OCI-LY1 (cell line): ENCODE measurements around the gene CLSTN2.

ENCODE experiments used
- H2AFZ ChIP-seq: fragments of 200-600 bp; sonication (generic), shearing (Covaris generic); 2 replicates; pipeline ENCODE4 v1.6.0; 2014; ENCODE audit warnings: antibody characterized with exemption, mild to moderate bottlenecking, low read length
- H3F3A ChIP-seq: fragments of 200-600 bp; sonication (generic), shearing (Covaris generic); 2 replicates; pipeline ENCODE4 v1.6.0; 2014; ENCODE audit warnings: mild to moderate bottlenecking, antibody characterized with exemption, low read length, moderate library complexity; ENCODE audit not compliant: insufficient read depth
- H3K27ac ChIP-seq: fragments of 200-600 bp; sonication (generic); 2 replicates; pipeline ENCODE4 v1.5.1; 2014; ENCODE audit warnings: low read length, mixed run types, mild to moderate bottlenecking, low read depth; ENCODE audit not compliant: poor library complexity, severe bottlenecking
- H3K27me3 ChIP-seq: fragments of 200-600 bp; sonication (generic); 2 replicates; pipeline ENCODE4 v1.6.0; 2014; ENCODE audit warnings: antibody characterized with exemption, mild to moderate bottlenecking, low read length, moderate library complexity; ENCODE audit not compliant: insufficient read depth
- H3K36me3 ChIP-seq: fragments of 200-600 bp; sonication (generic); 2 replicates; pipeline ENCODE4 v1.6.1; 2014; ENCODE audit warnings: mild to moderate bottlenecking, antibody characterized with exemption, low read length, moderate library complexity, mixed read lengths; ENCODE audit not compliant: insufficient read depth
- H3K4me1 ChIP-seq: fragments of 200-600 bp; sonication (generic); 2 replicates; pipeline ENCODE4 v1.5.1; 2014; ENCODE audit warnings: mild to moderate bottlenecking, low read length, moderate library complexity; ENCODE audit not compliant: insufficient read depth, severe bottlenecking
- H3K4me2 ChIP-seq: fragments of 200-600 bp; sonication (generic), shearing (Covaris generic); 2 replicates; pipeline ENCODE4 v1.6.1; 2014; ENCODE audit warnings: low read length
- H3K4me3 ChIP-seq: fragments of 200-600 bp; sonication (generic); 2 replicates; pipeline ENCODE4 v1.5.1; 2014; ENCODE audit warnings: low read length, low read depth, mild to moderate bottlenecking, mixed read lengths; ENCODE audit not compliant: poor library complexity, severe bottlenecking
- H3K79me2 ChIP-seq: fragments of 200-600 bp; shearing (Covaris generic); 2 replicates; pipeline ENCODE4 v1.6.1; 2016; ENCODE audit warnings: mixed run types, low read length, mixed read lengths; ENCODE audit not compliant: insufficient read depth
- H3K9ac ChIP-seq: fragments of 200-600 bp; sonication (generic), shearing (Covaris generic); 2 replicates; pipeline ENCODE4 v1.6.1; 2014; ENCODE audit warnings: mild to moderate bottlenecking, low read length, mixed read lengths
- H3K9me2 ChIP-seq: fragments of 200-600 bp; sonication (generic), shearing (Covaris generic); 2 replicates; pipeline ENCODE4 v1.6.1; 2014; ENCODE audit warnings: low read depth, mild to moderate bottlenecking, low read length, mixed read lengths
- H3K9me3 ChIP-seq: fragments of 200-600 bp; shearing (Covaris generic); 2 replicates; pipeline ENCODE4 v1.6.1; 2014; ENCODE audit warnings: low read length, mixed read lengths
- H4K20me1 ChIP-seq: fragments of 200-600 bp; sonication (generic), shearing (Covaris generic); 2 replicates; pipeline ENCODE4 v1.6.0; 2016; ENCODE audit warnings: mild to moderate bottlenecking, low read length; ENCODE audit not compliant: insufficient read depth
- CTCF ChIP-seq: fragments of 200-600 bp; sonication (generic), shearing (Covaris generic); IDR thresholded peaks from 2 replicates; pipeline ENCODE4 v1.5.1; 2017; ENCODE audit warnings: mild to moderate bottlenecking, antibody characterized with exemption, low read length, moderate library complexity, mixed read lengths
- EZH2 ChIP-seq: fragments of 200-600 bp; sonication (generic), shearing (Covaris generic); IDR thresholded peaks from 2 replicates; pipeline ENCODE4 v1.8.0; 2017; ENCODE audit warnings: borderline replicate concordance, mixed run types, mild to moderate bottlenecking, antibody characterized with exemption, low read length, moderate library complexity, mixed read lengths

CLSTN2 gene

GRCh38 chr3:140061211-140061610, 126.2 kb downstream of the CLSTN2 start:
- Histone ChIP-seq H3K9me2 (no peaks in the 10 kb centered on the region), H3K36me3 (no peaks in the 10 kb centered on the region), H3K9me3 (no peaks in the 10 kb centered on the region), H3K27me3 (no peaks in the 10 kb centered on the region), H3K4me3 (no peak overlapping the region), H3F3A (no peaks in the 10 kb centered on the region), H2AFZ (no peak overlapping the region), H3K4me2 (no peak overlapping the region), H3K27ac (no peak overlapping the region), H4K20me1 (no peaks in the 10 kb centered on the region), H3K4me1 (no peaks in the 10 kb centered on the region), H3K79me2 (no peaks in the 10 kb centered on the region), H3K9ac (no peak overlapping the region)
- TF ChIP-seq CTCF = no peak
- TF ChIP-seq EZH2 = no peak

- Histone ChIP-seq H3K4me1 (no peaks in the 10 kb centered on the region), H2AFZ (no peak overlapping the region), H4K20me1 (no peaks in the 10 kb centered on the region), H3K9me3 (no peaks in the 10 kb centered on the region), H3K9me2 (no peaks in the 10 kb centered on the region), H3K4me2 (no peak overlapping the region), H3K9ac (no peak overlapping the region), H3F3A (no peaks in the 10 kb centered on the region), H3K36me3 (no peaks in the 10 kb centered on the region), H3K27me3 (no peaks in the 10 kb centered on the region), H3K79me2 (no peaks in the 10 kb centered on the region), H3K27ac (no peak overlapping the region), H3K4me3 (no peak overlapping the region)
- no peak for TF ChIP-seq CTCF
- no peak for TF ChIP-seq EZH2
These were observed 127.5 kb downstream of the CLSTN2 start for GRCh38 chr3:140062461-140062860.

DNA sequence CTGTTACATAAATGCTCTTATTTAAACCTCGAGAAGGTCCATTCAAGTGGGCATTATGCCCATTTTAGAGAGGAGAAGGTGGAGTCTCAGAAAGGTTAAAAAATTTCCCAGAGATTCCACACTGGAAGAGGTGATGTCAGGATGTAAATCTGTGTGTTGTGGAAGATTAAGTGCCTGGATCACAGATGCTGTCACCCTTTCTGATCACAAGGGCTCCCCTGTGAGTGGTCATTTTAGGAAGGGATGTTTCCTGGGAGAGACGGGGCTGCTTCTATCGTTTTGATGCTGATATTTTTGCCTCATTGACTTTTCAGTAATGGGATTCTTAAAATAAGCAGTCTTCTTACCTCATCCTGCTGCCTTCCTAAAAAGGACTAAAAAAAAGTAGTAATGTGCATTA, 132.5 kb downstream of the CLSTN2 start:
- H2AFZ ChIP-seq = no peak overlapping the region
- no peak overlapping the region for H3K4me3 ChIP-seq
- H3K9me3 ChIP-seq = no peaks in the 10 kb centered on the region
- TF ChIP-seq CTCF = no peak
- no peak overlapping the region for H3K27ac ChIP-seq
- H3K36me3 ChIP-seq = no peaks in the 10 kb centered on the region
- H3K4me1 ChIP-seq = no peaks in the 10 kb centered on the region
- no peaks in the 10 kb centered on the region for H3K9me2 ChIP-seq
- no peaks in the 10 kb centered on the region for H3K27me3 ChIP-seq
- H3K4me2 ChIP-seq = no peak overlapping the region
- H3K9ac ChIP-seq = no peak overlapping the region
- H3K79me2 ChIP-seq = no peaks in the 10 kb centered on the region
- no peaks in the 10 kb centered on the region for H3F3A ChIP-seq
- H4K20me1 ChIP-seq = no peaks in the 10 kb centered on the region
